Measurements from ENCODE around the gene STARD13.
"Not testable (repeated sequence)": the region's sequence is repeated elsewhere in the genome, so short reads cannot be mapped to it uniquely, and the experiment has no call there.

The STARD13 gene

DNA sequence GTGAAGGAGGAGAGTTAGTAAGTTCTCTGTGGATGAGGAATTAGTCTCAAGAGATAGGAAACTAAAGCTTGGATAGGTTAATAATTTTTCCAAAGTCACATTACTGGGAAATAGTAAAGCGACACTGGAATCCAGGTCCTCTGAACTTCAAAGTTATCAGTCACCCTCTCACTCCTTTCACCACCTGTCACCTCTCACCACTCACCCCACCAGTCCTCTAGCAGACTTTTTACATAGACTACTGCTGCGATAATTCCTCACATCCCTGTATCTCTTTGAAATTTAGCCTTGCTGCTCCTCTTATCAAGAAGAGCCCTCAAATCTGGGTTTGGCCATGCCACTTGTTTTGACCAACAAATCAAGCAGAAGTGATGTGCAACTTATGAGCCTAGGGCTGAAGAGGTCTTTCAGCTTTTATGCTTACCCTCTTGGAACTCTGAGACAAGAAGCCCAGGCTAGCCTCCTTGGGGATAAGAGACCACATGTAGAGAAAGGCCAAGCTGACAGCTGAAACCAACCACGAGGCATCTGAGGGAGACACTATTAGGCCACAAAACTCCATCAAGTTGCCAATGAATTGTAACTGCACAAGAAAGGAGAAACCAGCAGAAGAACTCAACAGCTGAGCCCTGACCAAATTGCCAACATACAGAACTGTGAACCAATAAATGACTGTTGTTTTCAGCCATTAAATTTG lies 41.2 kb downstream of the STARD13 start:
- DNase-seq = no peak
- no peaks in the 10 kb centered on the region for H3K9me2 ChIP-seq (replicated peaks; ENCODE audit: insufficient read depth, low read length)
- no peak overlapping the region for H3K27ac ChIP-seq (ENCODE audit: low read length)
- H3K4me3 ChIP-seq (ENCODE audit: low read length) = no peak overlapping the region
- H2AFZ ChIP-seq (ENCODE audit: low read length) = no peak overlapping the region
- no peaks in the 10 kb centered on the region for H3K36me3 ChIP-seq (replicated peaks; ENCODE audit: insufficient read depth, low read length)
- H3K79me2 ChIP-seq (ENCODE audit: low read length) = no peaks in the 10 kb centered on the region
- H3K4me1 ChIP-seq (ENCODE audit: low read length) = no peaks in the 10 kb centered on the region
- H3K27me3 ChIP-seq (replicated peaks; ENCODE audit: insufficient read depth, low read length) = no peaks in the 10 kb centered on the region
- H3F3A ChIP-seq (ENCODE audit: insufficient read depth, low read length) = no peaks in the 10 kb centered on the region
- no peak overlapping the region for H3K4me2 ChIP-seq (ENCODE audit: low read depth, low read length)
- H3K9me3 ChIP-seq (replicated peaks; ENCODE audit: insufficient read depth, low read length) = no peaks in the 10 kb centered on the region
- no peaks in the 10 kb centered on the region for H4K20me1 ChIP-seq (ENCODE audit: insufficient read depth, low read length)
- no peak overlapping the region for H3K9ac ChIP-seq (ENCODE audit: low read length)
- TF ChIP-seq EZH2phosphoT487 (IDR thresholded peaks at IDR 0.05; ENCODE audit: low read length) = no peak

DNA sequence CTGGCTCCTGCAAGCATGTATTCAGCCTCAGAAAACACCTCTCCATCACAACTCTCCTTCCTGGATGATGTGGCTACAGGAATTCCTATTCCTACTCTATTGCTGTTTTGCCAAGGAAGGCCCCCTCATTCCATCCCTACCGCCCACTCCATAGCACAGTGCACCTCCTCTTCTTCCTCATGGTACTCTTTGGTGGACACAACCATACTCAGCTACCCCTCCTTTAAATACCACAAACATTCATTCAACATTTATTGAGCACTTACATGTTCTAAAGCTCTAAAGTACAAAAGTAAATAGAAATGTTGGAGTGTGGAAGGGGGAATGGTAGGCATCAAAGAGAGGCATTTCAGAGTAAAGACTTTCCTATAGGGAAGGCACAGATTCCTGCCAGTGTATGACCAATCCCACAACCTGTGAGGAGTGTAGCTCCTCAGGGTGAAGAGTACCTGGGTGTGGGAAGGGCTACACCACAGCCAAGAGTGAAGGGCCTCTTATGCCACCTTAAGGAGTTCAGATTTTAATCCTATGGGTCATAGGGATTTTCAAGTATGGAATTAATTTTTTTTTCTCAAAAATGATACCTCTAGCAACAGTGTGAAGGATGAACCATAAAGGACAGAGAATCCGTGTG lies 42.5 kb downstream of the STARD13 start:
- Histone ChIP-seq H2AFZ (ENCODE audit: low read length) (no peak overlapping the region), H3K9me2 (replicated peaks; ENCODE audit: insufficient read depth, low read length) (no peaks in the 10 kb centered on the region), H3K36me3 (replicated peaks; ENCODE audit: insufficient read depth, low read length) (no peaks in the 10 kb centered on the region), H3K9ac (ENCODE audit: low read length) (no peak overlapping the region), H3K4me3 (ENCODE audit: low read length) (no peak overlapping the region), H3K4me2 (ENCODE audit: low read depth, low read length) (no peak overlapping the region), H3K79me2 (ENCODE audit: low read length) (no peaks in the 10 kb centered on the region), H3K27ac (ENCODE audit: low read length) (no peak overlapping the region), H3K27me3 (replicated peaks; ENCODE audit: insufficient read depth, low read length) (no peaks in the 10 kb centered on the region), H3F3A (ENCODE audit: insufficient read depth, low read length) (no peaks in the 10 kb centered on the region), H3K4me1 (ENCODE audit: low read length) (no peaks in the 10 kb centered on the region), H4K20me1 (ENCODE audit: insufficient read depth, low read length) (no peaks in the 10 kb centered on the region), H3K9me3 (replicated peaks; ENCODE audit: insufficient read depth, low read length) (no peaks in the 10 kb centered on the region)
- no peak for DNase-seq
- TF ChIP-seq, protein P1, sequence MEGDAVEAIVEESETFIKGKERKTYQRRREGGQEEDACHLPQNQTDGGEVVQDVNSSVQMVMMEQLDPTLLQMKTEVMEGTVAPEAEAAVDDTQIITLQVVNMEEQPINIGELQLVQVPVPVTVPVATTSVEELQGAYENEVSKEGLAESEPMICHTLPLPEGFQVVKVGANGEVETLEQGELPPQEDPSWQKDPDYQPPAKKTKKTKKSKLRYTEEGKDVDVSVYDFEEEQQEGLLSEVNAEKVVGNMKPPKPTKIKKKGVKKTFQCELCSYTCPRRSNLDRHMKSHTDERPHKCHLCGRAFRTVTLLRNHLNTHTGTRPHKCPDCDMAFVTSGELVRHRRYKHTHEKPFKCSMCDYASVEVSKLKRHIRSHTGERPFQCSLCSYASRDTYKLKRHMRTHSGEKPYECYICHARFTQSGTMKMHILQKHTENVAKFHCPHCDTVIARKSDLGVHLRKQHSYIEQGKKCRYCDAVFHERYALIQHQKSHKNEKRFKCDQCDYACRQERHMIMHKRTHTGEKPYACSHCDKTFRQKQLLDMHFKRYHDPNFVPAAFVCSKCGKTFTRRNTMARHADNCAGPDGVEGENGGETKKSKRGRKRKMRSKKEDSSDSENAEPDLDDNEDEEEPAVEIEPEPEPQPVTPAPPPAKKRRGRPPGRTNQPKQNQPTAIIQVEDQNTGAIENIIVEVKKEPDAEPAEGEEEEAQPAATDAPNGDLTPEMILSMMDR (IDR thresholded peaks at IDR 0.05; ENCODE audit: low read length) = no peak
- TF ChIP-seq EZH2 (optimal IDR thresholded peaks at IDR 0.05; ENCODE audit: low read depth, low read length) (no peak), EZH2phosphoT487 (IDR thresholded peaks at IDR 0.05; ENCODE audit: low read length) (no peak)

GRCh38 chr13:33242372-33242771 lies 43.2 kb downstream of the STARD13 start:
- not testable (repeated sequence) for H3K79me2 ChIP-seq (ENCODE audit: low read length); H3K9me2 ChIP-seq (replicated peaks; ENCODE audit: insufficient read depth, low read length); H3K27ac ChIP-seq (ENCODE audit: low read length); DNase-seq; H3K9ac ChIP-seq (ENCODE audit: low read length); H2AFZ ChIP-seq (ENCODE audit: low read length); H3K36me3 ChIP-seq (replicated peaks; ENCODE audit: insufficient read depth, low read length); H3K9me3 ChIP-seq (replicated peaks; ENCODE audit: insufficient read depth, low read length); H3K27me3 ChIP-seq (replicated peaks; ENCODE audit: insufficient read depth, low read length); H3K4me1 ChIP-seq (ENCODE audit: low read length); H3F3A ChIP-seq (ENCODE audit: insufficient read depth, low read length); H4K20me1 ChIP-seq (ENCODE audit: insufficient read depth, low read length); H3K4me2 ChIP-seq (ENCODE audit: low read depth, low read length); H3K4me3 ChIP-seq (ENCODE audit: low read length)

DNA sequence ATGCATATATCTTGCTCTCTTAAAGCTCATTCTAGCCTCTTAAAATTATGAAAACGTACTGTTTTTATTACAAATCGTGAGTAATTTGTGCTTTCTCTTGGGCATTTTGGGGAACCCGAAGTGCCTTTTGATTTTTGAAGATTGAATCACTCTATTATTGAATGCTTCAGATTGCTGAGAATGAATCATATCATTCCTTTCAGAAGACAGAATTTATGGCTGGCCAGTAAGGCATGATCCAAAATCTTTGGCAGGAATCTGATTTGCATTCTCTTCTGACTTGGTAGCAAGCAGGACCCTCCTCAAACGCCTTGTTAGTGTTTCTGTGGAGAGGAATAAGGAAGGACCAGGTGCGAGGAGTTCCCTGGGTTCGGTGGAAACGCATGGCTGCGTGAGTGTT lies 49.5 kb downstream of the STARD13 start:
- TF ChIP-seq, protein P1 (IDR thresholded peaks at IDR 0.05; ENCODE audit: low read length) = no peak
- TF ChIP-seq EZH2phosphoT487 (IDR thresholded peaks at IDR 0.05; ENCODE audit: low read length) (no peak), EZH2 (optimal IDR thresholded peaks at IDR 0.05; ENCODE audit: low read depth, low read length) (no peak)
- no peaks in the 10 kb centered on the region for H3K79me2 ChIP-seq (ENCODE audit: low read length)
- no peak overlapping the region for H3K27ac ChIP-seq (ENCODE audit: low read length)
- H3K9ac ChIP-seq (ENCODE audit: low read length) = no peak overlapping the region
- H3K4me1 ChIP-seq (ENCODE audit: low read length) = no peaks in the 10 kb centered on the region
- H3F3A ChIP-seq (ENCODE audit: insufficient read depth, low read length) = no peaks in the 10 kb centered on the region
- H3K4me3 ChIP-seq (ENCODE audit: low read length) = no peak overlapping the region
- no peak overlapping the region for H2AFZ ChIP-seq (ENCODE audit: low read length)
- no peaks in the 10 kb centered on the region for H3K9me2 ChIP-seq (replicated peaks; ENCODE audit: insufficient read depth, low read length)
- no peaks in the 10 kb centered on the region for H3K27me3 ChIP-seq (replicated peaks; ENCODE audit: insufficient read depth, low read length)
- no peak overlapping the region for H3K4me2 ChIP-seq (ENCODE audit: low read depth, low read length)
- no peaks in the 10 kb centered on the region for H4K20me1 ChIP-seq (ENCODE audit: insufficient read depth, low read length)
- H3K36me3 ChIP-seq (replicated peaks; ENCODE audit: insufficient read depth, low read length) = no peaks in the 10 kb centered on the region
- no peaks in the 10 kb centered on the region for H3K9me3 ChIP-seq (replicated peaks; ENCODE audit: insufficient read depth, low read length)
- no peak for DNase-seq

Data from MM.1S (cell line).